PC-9 (cell line): Measurements from ENCODE around the gene PITPNC1. TPM values are rescaled to one million over a fixed set of nuclear protein-coding genes. Genes with fewer than 3 reads are reported as not detected.

Experiments
- BruUV-seq: library from RNA; stranded (reverse); fragments of 400-500 nt; replicated peaks from 2 replicates; lab custom pipeline; 2021; lab: Mats Ljungman, UMichigan
- CTCF ChIA-PET: fragments of 300-600 bp; sonication (Branson Sonifier 250); formaldehyde crosslinking; loops from one replicate; lab custom pipeline; 2022; ENCODE audit warnings: antibody characterized with exemption; lab: Charles Lee
- POLR2A ChIA-PET: fragments of 300-600 bp; sonication (Branson Sonifier 250); formaldehyde crosslinking; loops from one replicate; lab custom pipeline; 2022; ENCODE audit warnings: antibody characterized with exemption; ENCODE audit not compliant: unreplicated experiment; lab: Charles Lee
- DNase-seq, 2 experiments: peaks; one replicate each; pipeline versions ENCODE4 v3.0.0 to v3.0.0-alpha.2; 2015 to 2022; ENCODE audit warnings: mixed read lengths in 1 of 2
- H2AFZ ChIP-seq: fragments of 200-600 bp; sonication (generic); 2 replicates; pipeline ENCODE4 v1.8.1; 2017; ENCODE audit warnings: antibody characterized with exemption
- H3F3A ChIP-seq: fragments of 200-600 bp; sonication (generic); 2 replicates; pipeline ENCODE4 v1.8.1; 2017; ENCODE audit warnings: antibody characterized with exemption, mild to moderate bottlenecking, low read depth; ENCODE audit not compliant: insufficient read depth
- H3K27ac ChIP-seq: fragments of 200-600 bp; sonication (generic); 2 replicates; pipeline ENCODE4 v1.6.1; 2016; ENCODE audit warnings: mixed run types
- H3K27me3 ChIP-seq: fragments of 200-600 bp; sonication (generic); 2 replicates; pipeline ENCODE4 v1.6.1; 2016; ENCODE audit warnings: low read depth, mixed run types; ENCODE audit not compliant: insufficient read depth
- H3K36me3 ChIP-seq: fragments of 200-600 bp; sonication (generic); 2 replicates; pipeline ENCODE4 v1.6.1; 2016; ENCODE audit warnings: low read depth, mixed run types
- H3K4me1 ChIP-seq: fragments of 200-600 bp; sonication (generic); replicated peaks from 2 replicates; pipeline ENCODE4 v1.6.1; 2016; ENCODE audit warnings: mixed run types; ENCODE audit not compliant: insufficient read depth
- H3K4me2 ChIP-seq: fragments of 200-600 bp; sonication (generic); 2 replicates; pipeline ENCODE4 v1.6.1; 2017; ENCODE audit warnings: mixed run types
- H3K4me3 ChIP-seq: fragments of 200-600 bp; sonication (generic); 2 replicates; pipeline ENCODE4 v1.6.1; 2016; ENCODE audit warnings: mixed run types
- H3K79me2 ChIP-seq: fragments of 200-600 bp; sonication (generic); 2 replicates; pipeline ENCODE4 v1.6.1; 2017; ENCODE audit warnings: low read depth, mixed run types
- H3K9me2 ChIP-seq: fragments of 200-600 bp; sonication (generic); 2 replicates; pipeline ENCODE4 v1.8.1; 2017; ENCODE audit warnings: mild to moderate bottlenecking; ENCODE audit not compliant: insufficient read depth
- H3K9me3 ChIP-seq: fragments of 200-600 bp; sonication (generic); 2 replicates; pipeline ENCODE4 v1.8.1; 2016; ENCODE audit warnings: low read depth; ENCODE audit not compliant: insufficient read depth
- H4K20me1 ChIP-seq: fragments of 200-600 bp; sonication (generic); 2 replicates; pipeline ENCODE4 v1.8.1; 2017; ENCODE audit not compliant: insufficient read depth
- CTCF ChIP-seq: fragments of 200-600 bp; sonication (generic); conservative IDR thresholded peaks from 2 replicates; pipeline ENCODE4 v1.6.1; 2017; ENCODE audit warnings: mixed run types, antibody characterized with exemption, mild to moderate bottlenecking, moderate library complexity
- EZH2 ChIP-seq: fragments of 200-600 bp; sonication (generic); IDR thresholded peaks from 2 replicates; pipeline ENCODE4 v1.8.0; 2017; ENCODE audit warnings: antibody characterized with exemption, low read depth
- intact Hi-C: fragments of 100-400 bp; cut with micrococcal nuclease; formaldehyde crosslinking; loops from one replicate; pipeline ENCODE4 v1.10.0; 2022; ENCODE audit not compliant: unreplicated experiment
- total RNA-seq: library from RNA; stranded (reverse); gene quantifications from 2 replicates; pipeline ENCODE4 v1.2.3, GENCODE V29; 2021

Gene PITPNC1
- total RNA-seq, 1 experiment from 2014 or later: 6.0 TPM

GRCh38 chr17:67707442-67707841 lies 330.4 kb downstream of the PITPNC1 start:
- no peaks in the 10 kb centered on the region for H3F3A ChIP-seq
- POLR2A ChIA-PET: no interaction called here

GRCh38 chr17:67708378-67708777 lies 331.3 kb downstream of the PITPNC1 start:
- CTCF ChIA-PET: no interaction called here
- TF ChIP-seq CTCF (no peak), EZH2 (no peak)
- Histone ChIP-seq H2AFZ (no peak overlapping the region), H3K9me3 (no peaks in the 10 kb centered on the region), H4K20me1 (no peaks in the 10 kb centered on the region), H3K4me3 (no peak overlapping the region), H3F3A (no peaks in the 10 kb centered on the region), H3K36me3 (no peaks in the 10 kb centered on the region), H3K4me2 (no peak overlapping the region), H3K9me2 (no peaks in the 10 kb centered on the region), H3K79me2 (no peaks in the 10 kb centered on the region), H3K4me1 (no peaks in the 10 kb centered on the region), H3K27ac (no peak overlapping the region), H3K27me3 (no peaks in the 10 kb centered on the region)
- BruUV-seq: no TSS peak
- intact Hi-C loops: no loop called here
- POLR2A ChIA-PET: interaction anchor here (0.7 kb wide), 1 partner anchor 296 kb away, joined by 4 read pairs; no protein-coding TSS in a partner anchor
- DNase-seq: no peak

More at GRCh38 chr17:67707442-67707841, 330.4 kb downstream of the PITPNC1 start:
- Histone ChIP-seq H3K4me1 (no peaks in the 10 kb centered on the region), H4K20me1 (no peaks in the 10 kb centered on the region), H2AFZ (no peak overlapping the region), H3K27me3 (no peaks in the 10 kb centered on the region), H3K36me3 (no peaks in the 10 kb centered on the region), H3K27ac (no peak overlapping the region), H3K4me2 (no peak overlapping the region), H3K9me2 (no peaks in the 10 kb centered on the region), H3K79me2 (no peaks in the 10 kb centered on the region), H3K9me3 (no peaks in the 10 kb centered on the region), H3K4me3 (no peak overlapping the region)
- intact Hi-C loops: no loop called here
- CTCF ChIA-PET: no interaction called here
- no peak for DNase-seq
- TF ChIP-seq EZH2: no peak
- BruUV-seq: no TSS peak

GRCh38 chr17:67711916-67712315 lies 334.8 kb downstream of the PITPNC1 start:
- Histone ChIP-seq H4K20me1 (no peaks in the 10 kb centered on the region), H3F3A (no peaks in the 10 kb centered on the region), H3K27ac (no peak overlapping the region), H3K36me3 (no peaks in the 10 kb centered on the region), H3K4me3 (no peak overlapping the region), H3K9me2 (no peaks in the 10 kb centered on the region), H3K27me3 (no peaks in the 10 kb centered on the region), H3K9me3 (no peaks in the 10 kb centered on the region), H3K79me2 (0 out of 2 replicates have a peak, but pooled peaks cover 3% of the 10 kb centered on the region), H3K4me1 (no peaks in the 10 kb centered on the region), H3K4me2 (no peak overlapping the region), H2AFZ (no peak overlapping the region)
- TF ChIP-seq CTCF (no peak), EZH2 (no peak)
- no peak for DNase-seq
- no TSS peak for BruUV-seq
- ChIA-PET CTCF (interaction anchor here (0.6 to 0.7 kb wide), 2 partner anchors 27 to 1320 kb away, joined by 4 read pairs; no protein-coding TSS in a partner anchor), POLR2A (no interaction called here)
- intact Hi-C loops: no loop called here

GRCh38 chr17:67712375-67712774 lies 335.3 kb downstream of the PITPNC1 start:
- H3K27ac ChIP-seq: no peak overlapping the region
- H3K79me2 ChIP-seq: 0 out of 2 replicates have a peak, but pooled peaks cover 4% of the 10 kb centered on the region
- no peak overlapping the region for H3K4me3 ChIP-seq
- H3K4me2 ChIP-seq: no peak overlapping the region
- H3K4me1 ChIP-seq: no peaks in the 10 kb centered on the region
- H3K36me3 ChIP-seq: no peaks in the 10 kb centered on the region
- no peaks in the 10 kb centered on the region for H3K27me3 ChIP-seq
- intact Hi-C loops: no loop called here
- no peaks in the 10 kb centered on the region for H4K20me1 ChIP-seq
- DNase-seq: no peak
- H3F3A ChIP-seq: no peaks in the 10 kb centered on the region
- H2AFZ ChIP-seq: no peak overlapping the region
- H3K9me3 ChIP-seq: no peaks in the 10 kb centered on the region
- TF ChIP-seq EZH2 (no peak), CTCF (no peak)
- BruUV-seq: no TSS peak
- no peaks in the 10 kb centered on the region for H3K9me2 ChIP-seq
- ChIA-PET POLR2A (no interaction called here), CTCF (interaction anchor here (0.6 to 0.7 kb wide), 2 partner anchors 27 to 1321 kb away, joined by 4 read pairs; no protein-coding TSS in a partner anchor)
